HPDE6-E6E7 (cell line): ENCODE data around the gene DSCAML1.
A peak's percentile ranks its signal among the peaks of the same experiment; 100 is the strongest.

Experiments used
- DNase-seq: peaks from one replicate; pipeline ENCODE4 v3.0.0; 2011; ENCODE audit warnings: missing footprints; ENCODE audit errors: extremely low spot score

Gene DSCAML1

DNA sequence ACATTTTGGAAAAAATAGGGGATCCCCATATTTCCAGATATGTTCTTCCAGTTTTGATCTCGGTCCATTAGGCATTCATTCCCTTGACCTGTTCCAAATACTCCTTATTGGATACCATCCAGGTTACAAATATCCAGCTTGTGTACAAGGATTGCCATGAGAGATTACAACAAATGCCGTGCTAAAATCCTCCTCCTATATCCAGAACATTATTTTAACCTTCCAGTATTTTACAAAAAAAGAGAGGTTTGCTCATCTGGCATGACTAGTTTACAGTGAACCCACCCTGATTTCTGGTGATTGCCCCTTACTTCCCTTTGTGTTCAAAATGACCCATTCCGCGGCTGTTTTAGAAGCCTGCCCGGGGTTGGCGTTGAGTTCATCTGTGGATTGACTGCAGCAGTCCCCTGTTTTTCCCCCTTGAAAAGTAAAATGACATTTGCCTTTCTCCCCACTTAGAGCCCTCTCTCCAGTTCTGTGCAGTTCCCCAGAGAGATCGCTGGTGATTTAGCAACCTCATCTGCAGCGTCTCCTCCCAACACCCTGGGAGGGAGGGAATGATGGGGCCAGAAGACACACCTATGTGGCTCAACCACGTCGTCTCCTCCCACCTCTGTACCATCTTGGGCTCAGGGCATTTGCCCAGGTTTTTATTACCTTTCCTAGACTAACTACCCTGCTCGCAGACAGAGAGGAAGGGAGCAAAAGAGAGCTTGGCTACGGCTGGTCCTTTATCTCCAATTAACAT is 73.6 kb downstream of the DSCAML1 start:
- DNase-seq = no peak

DNA sequence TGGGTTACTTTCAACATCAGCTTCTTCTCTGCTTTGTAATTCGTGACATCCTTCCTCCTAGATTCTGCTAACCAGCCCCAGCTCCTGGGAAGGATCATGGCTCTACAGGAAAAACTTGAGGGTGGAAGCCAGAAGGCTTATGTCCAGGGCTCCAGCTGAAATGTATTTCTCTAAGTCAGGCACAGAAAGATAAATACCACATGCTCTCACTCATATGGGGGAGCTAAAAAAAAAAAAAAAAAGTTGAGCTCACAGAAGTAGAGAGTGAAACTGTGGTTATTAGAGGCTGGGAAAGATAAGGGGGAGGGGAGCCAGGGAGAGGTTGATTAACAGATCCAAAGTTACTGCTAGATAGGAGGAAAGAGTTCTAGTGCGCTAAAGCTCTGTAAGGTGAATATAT is 74.9 kb downstream of the DSCAML1 start:
- DNase-seq = no peak

DNA sequence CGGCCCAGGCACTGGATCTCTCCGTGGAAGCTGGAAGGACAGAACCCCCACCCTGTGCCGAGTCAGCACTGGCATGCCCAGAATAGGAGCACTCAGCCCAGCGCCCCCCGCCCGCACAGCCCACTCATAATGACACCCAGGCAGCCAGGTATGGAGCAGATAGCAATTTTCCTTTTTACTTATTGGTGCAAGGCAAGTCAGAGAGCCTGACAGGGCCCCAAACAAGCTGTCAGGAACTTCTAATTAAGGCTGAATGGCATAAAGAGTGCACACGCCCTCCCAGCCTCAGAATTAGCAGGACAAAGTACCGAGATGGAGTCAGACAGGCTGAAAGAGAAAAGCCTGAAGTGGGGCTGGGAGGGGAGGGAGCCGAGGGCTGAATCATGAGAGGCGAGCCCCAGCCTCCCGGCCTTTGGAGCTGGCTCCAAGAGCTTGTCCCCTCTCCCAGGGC is 76.9 kb downstream of the DSCAML1 start:
- DNase-seq = no peak

DNA sequence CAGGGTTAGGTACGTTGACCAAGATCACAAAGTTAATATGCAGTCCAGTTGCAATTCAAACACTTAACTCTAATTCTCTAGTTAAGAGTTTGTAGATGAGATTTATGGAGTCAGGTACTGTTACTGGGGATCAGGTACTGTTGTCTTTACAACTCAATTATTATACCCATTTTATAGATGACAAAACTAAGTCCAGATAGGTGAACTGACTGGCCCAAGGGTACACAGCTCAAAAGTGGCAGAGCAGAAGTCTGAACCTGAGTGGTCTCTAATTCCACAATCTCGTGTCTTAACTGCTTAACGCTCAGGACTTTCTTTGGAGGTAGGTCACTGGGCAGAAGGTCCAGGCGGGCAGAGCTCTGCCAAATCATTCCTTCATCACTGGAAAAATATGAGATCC is 77.5 kb downstream of the DSCAML1 start:
- no peak for DNase-seq

DNA sequence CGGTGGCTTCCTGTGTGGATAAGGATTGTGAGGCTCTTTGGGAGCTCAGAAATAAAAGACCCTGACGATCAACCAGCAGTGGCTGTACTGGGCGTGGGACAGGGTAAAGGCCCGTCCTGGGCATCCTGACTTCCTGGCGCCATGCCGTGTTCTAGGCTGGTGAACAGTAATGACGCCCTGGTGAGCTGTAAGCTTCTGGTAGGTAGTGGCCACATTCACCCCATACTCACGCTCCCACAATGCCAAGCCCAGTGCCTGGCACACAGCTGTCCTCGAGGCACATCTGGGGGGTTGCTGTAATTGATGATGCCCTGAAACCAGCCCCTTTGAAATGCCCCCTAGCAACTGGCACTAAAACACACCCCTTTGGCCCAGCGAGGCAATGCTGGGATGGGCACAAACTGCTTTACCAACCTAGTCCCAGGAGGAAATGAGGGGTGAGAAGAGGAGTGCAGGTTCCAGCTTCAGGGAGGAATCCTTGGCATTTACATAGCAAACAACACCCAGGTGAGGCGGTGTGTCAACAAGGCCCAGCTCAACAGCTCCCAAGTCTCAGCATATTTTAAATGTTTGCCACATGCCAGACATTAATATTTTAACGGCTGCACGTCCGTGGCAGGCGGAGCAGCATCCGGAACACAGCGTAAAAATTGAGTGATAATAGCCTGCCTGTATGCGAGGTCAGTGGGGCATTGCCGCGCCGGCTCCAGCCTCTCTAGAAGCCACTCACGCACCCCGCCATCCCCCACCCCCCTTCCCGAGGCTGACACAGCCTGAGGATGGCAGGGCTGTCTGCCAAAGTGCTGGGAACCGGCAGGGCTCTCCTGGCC is 79.3 kb downstream of the DSCAML1 start:
- DNase-seq = peak; percentile 12

DNA sequence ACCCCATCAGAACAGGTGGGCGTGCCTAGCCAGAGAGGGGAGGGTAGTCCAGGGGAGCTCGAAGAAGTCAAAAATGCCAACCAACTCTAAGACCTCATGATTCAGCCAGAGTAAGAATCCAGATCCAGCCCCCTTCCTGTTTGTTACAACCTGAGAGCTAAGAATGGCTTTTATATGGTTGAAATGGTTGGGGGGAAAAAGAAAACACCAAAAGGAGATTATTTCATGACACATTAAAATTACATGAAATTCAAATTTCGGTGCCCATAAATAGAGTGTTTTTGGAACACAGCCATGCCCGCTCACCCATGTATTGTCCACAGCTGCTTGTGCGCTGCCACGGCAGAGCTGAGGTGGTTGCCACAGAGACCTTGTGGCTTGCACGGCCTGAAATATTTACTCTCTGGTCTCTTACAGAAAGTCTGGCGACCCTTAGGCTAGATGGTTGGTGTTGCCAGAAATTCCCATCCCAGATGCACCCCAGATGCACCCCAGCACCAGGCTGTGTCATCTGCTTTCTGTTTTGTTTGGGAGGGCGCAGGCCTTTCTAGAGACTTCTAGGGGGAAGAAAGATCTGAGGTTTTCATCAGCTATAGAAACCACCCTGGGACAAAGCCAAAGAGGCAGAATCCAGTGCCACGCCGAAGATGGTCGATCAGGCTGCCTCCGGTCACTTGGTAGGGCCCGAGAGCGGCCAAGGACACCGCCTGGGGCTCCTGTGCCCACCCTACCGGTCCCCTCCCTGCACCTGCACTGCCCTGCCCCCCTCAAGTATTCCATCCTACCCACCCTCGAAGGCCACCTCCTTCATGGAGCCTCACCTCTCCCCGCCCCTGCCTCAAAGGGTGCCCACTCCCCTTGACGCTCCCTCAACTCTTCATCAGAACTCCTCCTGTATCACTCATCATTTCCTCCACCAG is 80.2 kb downstream of the DSCAML1 start:
- no peak for DNase-seq

DNA sequence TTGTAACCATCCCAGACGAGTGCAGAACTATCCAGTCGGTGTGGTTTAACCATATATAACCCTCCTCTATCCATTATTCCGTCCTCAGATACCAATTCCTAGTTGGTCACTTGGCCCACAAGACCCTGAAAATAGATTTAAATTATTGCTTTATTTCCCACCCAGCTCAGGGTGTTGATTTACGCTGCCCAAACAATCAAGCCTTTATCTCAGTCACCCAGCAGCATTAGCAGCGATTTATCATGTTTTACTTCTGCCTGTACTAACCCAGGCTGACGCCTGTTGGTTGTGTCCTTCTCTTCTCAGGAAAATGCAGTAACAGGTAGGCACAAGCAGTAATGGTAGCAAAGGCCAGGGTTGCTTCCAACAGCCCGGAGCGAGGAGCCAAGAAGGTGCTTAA is 81.2 kb downstream of the DSCAML1 start:
- DNase-seq = no peak

DNA sequence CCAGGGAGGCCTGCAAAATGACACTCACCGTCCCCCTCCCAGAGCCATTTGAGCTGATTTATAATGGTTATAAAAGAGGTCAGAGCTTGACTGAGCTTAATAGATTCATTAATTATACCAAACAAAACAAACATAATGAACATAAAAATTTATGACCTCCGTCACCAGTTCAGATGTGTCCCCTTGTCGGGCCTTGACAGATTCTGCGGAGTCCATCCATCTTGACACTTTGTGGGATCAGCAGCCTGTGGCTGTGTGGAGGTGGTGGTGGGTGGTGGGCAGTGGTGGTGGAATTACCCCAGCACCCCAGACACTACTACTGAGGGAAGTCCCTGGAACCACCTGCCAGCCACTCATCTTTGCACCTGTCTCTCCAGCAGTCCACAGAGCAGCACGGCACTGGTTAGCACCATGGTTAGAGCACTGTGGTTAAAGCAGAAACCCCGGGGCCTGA is 83.5 kb downstream of the DSCAML1 start:
- DNase-seq = no peak

DNA sequence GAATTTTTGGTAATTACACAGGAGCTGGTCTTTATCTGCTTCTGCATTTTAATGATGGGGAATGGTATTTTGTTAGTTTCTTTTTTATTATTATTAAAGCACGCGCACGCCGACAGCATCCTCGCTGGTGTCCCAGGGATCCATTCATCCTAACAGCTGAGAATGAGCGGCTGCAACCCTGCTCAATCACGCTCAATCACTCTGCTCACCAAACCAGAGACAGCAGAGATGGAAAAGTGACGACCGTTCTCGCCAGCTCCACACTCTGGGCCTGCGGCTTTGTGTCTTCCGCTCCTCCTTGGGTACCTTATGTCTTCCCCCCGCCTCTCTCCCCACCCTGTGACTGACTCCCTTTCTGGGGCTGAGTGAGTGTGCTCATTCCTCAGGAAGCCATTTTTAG is 84.5 kb downstream of the DSCAML1 start:
- no peak for DNase-seq

DNA sequence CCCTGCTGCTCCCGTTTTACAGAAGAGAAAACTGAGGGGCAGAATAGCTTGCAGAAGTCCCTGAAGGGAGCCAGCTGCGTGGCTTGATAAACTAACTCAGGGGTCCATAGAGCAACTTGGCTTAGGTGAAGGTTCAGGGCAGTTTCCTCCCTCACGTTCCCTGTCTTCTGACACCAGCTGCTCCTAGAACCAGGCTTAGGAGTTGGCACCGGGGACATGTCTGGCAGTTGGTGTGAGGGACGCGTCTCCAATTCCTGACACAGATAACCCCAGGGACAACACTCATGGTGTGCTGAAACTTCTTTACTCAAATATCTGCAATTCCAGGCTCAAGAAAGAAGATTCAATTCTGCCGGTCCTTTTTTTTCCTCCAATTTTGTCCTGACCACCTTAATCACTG is 85.7 kb downstream of the DSCAML1 start:
- DNase-seq = no peak

DNA sequence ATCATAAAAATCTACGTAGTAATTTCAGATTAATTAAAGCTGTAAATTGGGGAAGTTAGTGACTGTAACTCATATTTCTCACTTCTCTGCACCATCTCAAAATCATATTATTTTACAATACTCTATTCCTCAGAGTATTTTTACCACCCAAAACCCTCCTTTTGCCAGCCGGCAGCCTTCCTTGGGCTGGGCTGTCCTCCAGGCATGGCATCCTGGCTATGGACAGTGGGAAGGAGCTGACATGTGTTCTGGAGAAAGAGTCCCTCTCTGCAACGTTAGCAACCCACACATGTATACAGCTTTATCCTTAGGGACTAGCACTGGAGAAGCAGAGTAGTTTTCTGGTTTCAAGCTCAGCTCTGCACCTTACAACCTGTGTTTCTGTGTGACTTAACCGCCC is 86.8 kb downstream of the DSCAML1 start:
- no peak for DNase-seq

DNA sequence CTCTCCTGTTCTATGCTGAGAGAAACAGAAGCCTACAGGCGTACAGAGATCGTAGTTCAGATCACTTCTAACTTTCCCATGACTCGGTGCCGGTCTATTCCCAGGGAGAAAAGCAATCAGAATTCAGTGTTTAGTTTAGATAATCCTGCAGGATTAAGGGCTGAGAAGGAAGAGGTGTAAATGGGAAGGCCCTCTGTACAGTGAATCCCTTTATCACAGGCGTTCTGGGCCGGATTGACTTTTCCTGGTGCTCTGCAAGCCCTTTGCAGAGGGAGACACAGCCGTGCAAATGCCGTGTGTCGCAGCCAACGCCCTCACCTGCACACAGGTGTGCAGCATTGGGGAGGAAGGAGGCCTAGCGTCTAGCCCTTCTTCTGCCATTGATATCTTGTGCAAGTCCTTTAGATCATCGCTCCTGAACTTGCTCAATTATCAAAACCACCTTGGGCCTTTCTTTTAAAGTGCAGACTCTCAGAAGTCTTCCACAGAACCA is 90.6 kb downstream of the DSCAML1 start:
- DNase-seq = no peak

DNA sequence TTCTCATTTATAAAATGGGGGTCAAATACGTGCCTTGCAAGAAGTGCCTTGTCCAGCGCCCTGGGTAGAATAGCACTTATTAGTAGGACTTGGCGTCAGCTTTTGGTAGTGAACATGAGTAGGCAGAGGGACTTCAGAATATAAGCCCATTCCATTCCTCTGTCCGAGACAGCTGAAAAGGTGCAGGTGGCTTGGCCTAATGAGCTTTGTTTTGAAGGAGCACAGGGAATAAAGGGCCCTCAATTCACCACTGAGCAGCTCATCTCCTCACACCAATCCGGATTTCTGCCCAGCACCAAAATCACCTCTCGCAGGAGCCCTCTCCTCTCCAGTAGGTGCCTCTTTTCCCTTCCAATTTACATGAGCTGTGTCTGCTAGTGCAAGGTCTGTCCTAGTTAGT is 91.2 kb downstream of the DSCAML1 start:
- DNase-seq = no peak

DNA sequence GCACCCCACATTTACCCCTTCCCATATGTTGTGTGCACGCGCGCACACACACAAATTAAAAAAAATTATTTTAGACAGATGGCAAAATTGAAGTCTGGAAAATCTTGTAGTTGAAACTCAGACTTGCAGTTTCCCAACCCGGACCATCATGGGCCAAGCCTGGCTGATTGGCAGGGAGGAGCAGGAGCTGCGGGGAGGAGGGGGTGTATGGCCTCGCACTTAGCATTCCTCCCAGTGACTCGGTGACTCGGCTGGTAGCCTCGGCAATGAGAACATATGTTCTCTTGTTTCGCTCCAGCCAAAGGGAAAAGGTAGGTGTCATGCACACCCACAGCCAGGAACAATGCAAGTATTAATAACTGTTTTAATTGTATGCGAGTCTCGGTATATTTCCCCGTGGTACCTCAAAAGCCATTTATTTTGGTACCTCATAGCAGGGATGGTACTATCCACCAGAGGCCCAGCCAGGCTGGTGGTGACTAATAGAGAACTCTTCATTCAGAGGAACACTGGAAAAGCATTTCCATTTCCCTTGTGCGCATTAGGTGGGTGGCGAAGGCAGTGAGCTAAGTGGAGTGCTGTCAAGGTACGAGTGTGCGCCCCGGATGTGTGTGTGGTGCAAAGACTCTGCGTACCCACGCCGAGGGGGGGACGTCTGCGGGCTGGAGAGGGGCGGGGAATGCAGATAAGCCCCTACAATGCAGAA is 92.5 kb downstream of the DSCAML1 start:
- no peak for DNase-seq

DNA sequence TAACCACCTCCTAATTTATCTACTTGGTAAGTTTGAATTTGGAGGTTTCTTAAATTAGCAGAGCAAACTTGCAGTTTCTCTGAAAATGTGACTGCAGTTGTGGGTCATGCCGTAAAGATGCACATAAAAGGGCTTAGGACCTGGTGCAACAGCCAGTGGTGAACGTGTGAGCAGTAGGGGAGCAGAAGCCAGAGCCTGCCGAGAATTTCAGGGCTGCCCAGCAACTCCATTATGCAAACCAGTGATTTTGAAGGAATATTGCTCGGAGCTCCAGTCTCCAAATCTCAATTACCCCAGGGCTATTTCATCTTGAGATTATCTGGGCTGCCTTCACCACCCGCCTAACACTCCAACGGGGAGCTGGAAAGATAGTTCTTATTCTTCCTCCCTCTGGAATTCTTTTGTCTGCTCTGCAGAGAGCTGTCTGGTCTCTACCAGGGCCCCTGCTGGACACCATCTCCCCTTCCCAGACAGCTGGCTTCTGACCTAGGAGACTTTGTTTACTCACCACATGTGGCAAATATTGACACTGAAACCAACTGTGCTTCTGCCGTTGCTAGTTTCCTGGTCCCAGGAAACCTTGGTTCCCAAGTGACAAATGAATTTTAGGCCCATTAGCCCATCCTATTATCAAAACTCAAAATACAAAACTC is 93.9 kb downstream of the DSCAML1 start:
- DNase-seq = no peak

DNA sequence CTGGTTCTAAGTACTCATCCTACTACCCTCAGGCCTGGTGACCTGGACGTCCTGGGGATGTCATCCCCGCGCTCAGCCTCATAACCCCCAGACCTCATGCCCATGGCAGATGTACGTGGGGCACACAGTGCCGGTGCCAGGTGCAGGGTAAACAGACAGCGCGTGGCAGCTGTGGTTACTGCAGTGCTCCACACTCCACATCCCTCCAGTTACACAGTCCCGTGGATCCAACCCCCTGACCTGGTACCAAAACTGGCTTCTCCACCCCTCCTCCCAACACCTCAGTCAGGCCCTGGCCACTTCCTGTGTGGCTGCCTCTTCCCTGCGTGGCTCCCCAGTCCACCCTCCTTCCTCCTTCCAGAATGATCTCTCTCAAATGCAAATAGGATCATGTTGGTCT is 95.2 kb downstream of the DSCAML1 start:
- no peak for DNase-seq

DNA sequence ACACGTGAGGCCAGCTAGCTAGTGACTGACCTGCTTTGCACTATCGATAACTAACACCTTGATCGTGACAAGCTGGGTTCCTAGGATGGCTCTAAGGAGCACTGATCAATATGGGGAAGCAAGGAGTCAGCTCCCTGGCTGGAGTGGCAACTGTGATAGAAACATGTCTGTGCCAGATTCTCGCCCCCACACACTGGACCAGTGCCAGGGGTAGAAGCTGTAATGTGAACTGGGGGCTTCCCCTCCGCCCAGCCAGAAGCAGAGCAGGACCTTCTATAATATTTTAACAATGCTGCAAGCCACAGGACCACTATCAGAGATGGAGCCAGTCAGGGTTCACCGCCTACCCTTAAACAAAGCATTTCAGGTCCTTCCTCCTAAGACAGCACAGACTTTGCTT is 96.5 kb downstream of the DSCAML1 start:
- no peak for DNase-seq

DNA sequence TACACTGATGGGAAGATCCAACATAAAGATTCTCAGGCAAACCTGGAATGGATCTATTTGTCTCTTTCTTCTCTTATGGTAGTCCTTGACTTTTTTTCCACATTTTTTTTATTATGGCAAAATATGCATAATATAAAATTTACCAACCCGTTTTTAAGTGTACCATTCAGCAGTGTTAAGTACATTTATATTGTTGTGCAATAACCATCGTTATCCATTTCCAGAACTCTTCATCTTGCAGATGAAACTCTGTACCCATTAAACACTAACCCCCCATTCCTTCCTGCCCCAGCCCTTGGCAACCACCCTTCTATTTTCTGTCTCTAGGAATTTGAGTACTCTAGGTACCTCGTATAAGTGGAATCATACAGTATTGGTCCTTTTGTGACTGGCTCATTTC is 99.7 kb downstream of the DSCAML1 start:
- DNase-seq = no peak

DNA sequence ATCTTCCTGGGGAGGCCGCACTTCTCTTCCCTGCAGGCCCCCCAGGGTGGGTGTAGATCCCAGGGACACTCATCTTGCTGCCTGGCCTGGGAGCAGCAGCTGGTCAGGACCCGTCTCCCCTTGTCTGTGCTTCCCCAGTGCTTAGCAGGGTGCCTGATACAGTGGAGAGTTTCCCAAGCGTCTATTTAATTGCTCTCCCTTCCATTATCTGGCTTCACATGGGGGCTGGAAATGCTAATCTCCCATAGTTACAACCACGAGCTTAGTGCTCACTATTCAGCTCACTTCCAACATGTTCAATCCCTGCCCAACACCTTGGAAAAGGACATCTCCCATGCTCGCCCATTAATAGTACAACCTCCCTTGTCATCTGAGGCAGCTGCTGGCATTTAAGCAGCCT is 100.5 kb downstream of the DSCAML1 start:
- DNase-seq = no peak

DNA sequence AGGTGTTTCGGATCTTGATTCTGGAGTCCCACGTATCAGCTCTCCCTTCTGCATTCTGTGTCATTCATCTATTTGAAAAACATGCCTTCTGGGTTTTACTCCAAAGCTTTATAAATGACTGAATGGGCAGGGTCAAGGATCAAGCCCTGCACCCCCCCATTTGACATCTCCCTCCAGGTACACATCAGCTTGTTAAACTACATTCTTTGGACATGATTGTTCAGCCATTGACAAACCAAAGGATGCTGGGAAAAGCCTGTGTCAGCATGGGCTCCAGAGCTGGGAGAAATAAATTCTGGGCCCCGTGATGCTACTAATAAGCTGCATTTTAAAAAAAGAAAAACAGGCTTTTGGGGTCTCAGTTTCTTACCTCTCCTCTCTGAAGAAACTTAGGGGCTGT is 103.7 kb downstream of the DSCAML1 start:
- DNase-seq = peak; percentile 19

DNA sequence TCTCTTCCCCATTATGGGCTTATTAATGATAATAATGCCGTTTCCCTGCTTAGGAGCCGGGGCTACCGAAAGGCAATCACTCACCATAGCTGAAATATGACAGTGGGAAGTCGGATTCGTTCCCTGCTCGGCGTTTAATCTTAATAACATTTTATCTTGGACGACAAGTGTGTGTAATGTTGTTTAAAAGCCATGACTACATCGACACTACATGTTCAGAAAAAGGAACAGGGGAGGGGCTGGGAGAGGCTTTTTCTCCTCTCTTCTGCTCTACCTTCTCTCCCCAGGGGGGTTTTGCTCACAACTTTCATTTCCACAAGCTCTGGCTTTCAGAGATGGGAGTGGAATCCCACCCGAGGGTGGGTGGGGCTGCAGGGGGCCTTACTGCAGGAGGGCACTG is 105.5 kb downstream of the DSCAML1 start:
- no peak for DNase-seq
